Measurements from ENCODE around the gene SCARB1.

SCARB1 gene

DNA sequence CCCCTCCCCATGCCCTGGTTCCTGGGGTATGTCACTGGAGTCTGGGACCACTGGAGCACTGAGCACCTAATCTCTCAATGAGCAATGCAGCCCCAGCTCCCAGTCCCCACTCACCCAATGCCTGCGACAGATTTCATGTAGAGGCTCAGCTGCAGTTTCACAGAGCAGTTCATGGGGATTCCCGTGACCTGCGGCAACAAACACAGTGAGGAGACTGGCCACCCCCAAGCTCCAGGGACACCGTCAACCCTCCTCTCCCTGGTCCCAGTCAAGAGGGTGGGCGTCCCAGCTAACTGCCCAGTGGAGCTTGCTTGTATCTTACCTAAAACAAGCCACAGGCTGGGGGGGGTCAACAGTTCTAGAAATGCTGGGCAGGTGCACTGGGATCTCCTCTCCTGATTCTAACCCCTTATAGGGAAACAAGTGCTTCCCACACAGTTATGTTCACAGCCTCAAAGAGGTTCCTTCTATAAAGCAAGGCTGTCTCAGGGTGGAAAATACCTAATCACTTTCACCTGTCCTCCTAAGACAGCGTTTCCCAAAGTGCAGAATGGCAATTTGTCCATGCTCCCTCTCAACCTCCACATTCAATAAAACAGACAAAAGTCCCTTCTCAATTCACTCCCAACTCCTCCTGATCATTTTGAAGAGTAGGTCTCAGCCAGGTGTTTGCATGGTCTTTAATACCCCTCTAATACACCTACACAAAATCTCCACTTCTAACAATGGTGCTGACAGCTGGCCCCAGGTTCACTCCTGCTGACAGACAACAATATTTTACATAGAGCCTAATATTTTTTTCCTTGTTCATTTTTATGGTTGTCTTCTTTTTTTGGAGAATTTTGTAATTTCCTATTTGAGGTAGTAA, 68.3 kb downstream of the SCARB1 start:
- Histone ChIP-seq H3K9ac (ENCODE audit: low read depth, low read length) (no peak overlapping the region), H2AFZ (ENCODE audit: low read depth, low read length) (no peak overlapping the region), H3K4me1 (ENCODE audit: insufficient read depth, low read length) (no peaks in the 10 kb centered on the region), H4K20me1 (ENCODE audit: insufficient read depth, low read length) (no peaks in the 10 kb centered on the region), H3K4me2 (ENCODE audit: insufficient read depth, low read length) (no peak overlapping the region), H3K9me3 (ENCODE audit: insufficient read depth, low read length, severe bottlenecking) (no peaks in the 10 kb centered on the region), H3K27me3 (ENCODE audit: insufficient read depth, low read length, poor library complexity) (no peaks in the 10 kb centered on the region), H3K79me2 (ENCODE audit: insufficient read depth, low read length) (no peaks in the 10 kb centered on the region), H3K27ac (ENCODE audit: low read length) (no peak overlapping the region), H3K36me3 (ENCODE audit: insufficient read depth, low read length) (peaks cover 57% of the 10 kb centered on the region), H3K4me3 (ENCODE audit: low read depth in 1 of 2, low read length in 2 of 2) (no peak overlapping the region)
- DNase-seq, result no peak
- no peak for ATAC-seq (ENCODE audit: insufficient read depth, low read depth)
- TF ChIP-seq CTCF (IDR thresholded peaks at IDR 0.05; ENCODE audit: borderline replicate concordance, extremely low read depth, low read length, poor library complexity, severe bottlenecking) (no peak), EZH2 (IDR thresholded peaks at IDR 0.05; ENCODE audit: borderline replicate concordance, low read depth, low read length, severe bottlenecking) (no peak)

DNA sequence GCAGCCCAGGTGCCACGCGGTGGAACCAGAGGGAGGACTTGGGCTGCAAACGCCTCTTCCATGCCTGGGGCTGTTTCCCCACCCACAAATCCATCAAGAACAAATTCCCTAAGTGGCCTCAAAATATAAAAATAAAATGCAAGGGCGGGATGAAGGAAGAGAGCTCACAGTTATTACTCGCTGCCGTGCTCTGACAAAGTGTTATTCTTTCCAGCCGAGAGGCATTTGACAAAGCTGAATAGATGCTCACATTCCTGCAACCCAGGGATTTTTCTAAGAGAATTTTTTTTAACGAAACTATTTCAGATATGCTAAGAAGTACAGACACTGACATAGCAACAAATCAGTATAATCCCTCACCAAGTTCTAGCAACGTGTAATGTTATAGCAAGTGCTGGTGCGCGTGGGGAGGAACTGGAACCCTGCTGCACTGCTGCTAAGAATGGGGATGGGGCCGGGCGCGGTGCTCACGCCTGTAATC, 70.7 kb downstream of the SCARB1 start:
- DNase-seq (no peak), ATAC-seq (ENCODE audit: insufficient read depth, low read depth) (no peak)
- Histone ChIP-seq H3K9me3 (ENCODE audit: insufficient read depth, low read length, severe bottlenecking) (no peaks in the 10 kb centered on the region), H3K27ac (ENCODE audit: low read length) (no peak overlapping the region), H3K27me3 (ENCODE audit: insufficient read depth, low read length, poor library complexity) (no peaks in the 10 kb centered on the region), H3K4me2 (ENCODE audit: insufficient read depth, low read length) (no peak overlapping the region), H3K9ac (ENCODE audit: low read depth, low read length) (no peak overlapping the region), H3K4me3 (ENCODE audit: low read depth in 1 of 2, low read length in 2 of 2) (no peak overlapping the region), H3K79me2 (ENCODE audit: insufficient read depth, low read length) (no peaks in the 10 kb centered on the region), H4K20me1 (ENCODE audit: insufficient read depth, low read length) (no peaks in the 10 kb centered on the region), H2AFZ (ENCODE audit: low read depth, low read length) (no peak overlapping the region), H3K36me3 (ENCODE audit: insufficient read depth, low read length) (peaks cover 54% of the 10 kb centered on the region), H3K4me1 (ENCODE audit: insufficient read depth, low read length) (no peaks in the 10 kb centered on the region)
- no peak for TF ChIP-seq CTCF (IDR thresholded peaks at IDR 0.05; ENCODE audit: borderline replicate concordance, extremely low read depth, low read length, poor library complexity, severe bottlenecking)
- TF ChIP-seq EZH2 (IDR thresholded peaks at IDR 0.05; ENCODE audit: borderline replicate concordance, low read depth, low read length, severe bottlenecking), result no peak

DNA sequence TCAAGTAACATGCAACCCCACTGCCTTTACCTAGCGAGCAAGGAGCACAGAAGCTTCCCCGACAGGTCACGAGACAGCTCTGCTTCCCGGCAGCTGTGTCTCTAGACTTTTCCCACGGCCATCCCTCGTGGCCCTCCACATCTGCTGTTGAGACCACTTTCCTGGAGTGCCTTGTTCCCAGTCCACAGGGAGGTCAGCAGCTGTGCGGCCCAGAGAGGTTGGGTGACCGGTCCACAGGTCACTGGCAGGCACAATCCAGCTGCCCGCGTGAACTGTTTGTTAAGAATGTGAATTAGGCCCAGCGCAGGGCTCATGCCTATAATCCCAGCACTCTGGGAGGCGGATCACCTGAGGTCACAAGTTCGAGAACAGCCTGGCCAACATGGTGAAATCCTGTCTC, 71.5 kb downstream of the SCARB1 start:
- no peak overlapping the region for H3K4me3 ChIP-seq (ENCODE audit: low read depth in 1 of 2, low read length in 2 of 2)
- no peaks in the 10 kb centered on the region for H3K79me2 ChIP-seq (ENCODE audit: insufficient read depth, low read length)
- ATAC-seq (ENCODE audit: insufficient read depth, low read depth), result no peak
- no peak overlapping the region for H2AFZ ChIP-seq (ENCODE audit: low read depth, low read length)
- H3K36me3 ChIP-seq (ENCODE audit: insufficient read depth, low read length), result peaks cover 49% of the 10 kb centered on the region
- TF ChIP-seq EZH2 (IDR thresholded peaks at IDR 0.05; ENCODE audit: borderline replicate concordance, low read depth, low read length, severe bottlenecking) (no peak), CTCF (IDR thresholded peaks at IDR 0.05; ENCODE audit: borderline replicate concordance, extremely low read depth, low read length, poor library complexity, severe bottlenecking) (no peak)
- H4K20me1 ChIP-seq (ENCODE audit: insufficient read depth, low read length), result no peaks in the 10 kb centered on the region
- H3K27me3 ChIP-seq (ENCODE audit: insufficient read depth, low read length, poor library complexity), result no peaks in the 10 kb centered on the region
- no peak overlapping the region for H3K9ac ChIP-seq (ENCODE audit: low read depth, low read length)
- no peak overlapping the region for H3K27ac ChIP-seq (ENCODE audit: low read length)
- no peaks in the 10 kb centered on the region for H3K9me3 ChIP-seq (ENCODE audit: insufficient read depth, low read length, severe bottlenecking)
- H3K4me1 ChIP-seq (ENCODE audit: insufficient read depth, low read length), result no peaks in the 10 kb centered on the region
- H3K4me2 ChIP-seq (ENCODE audit: insufficient read depth, low read length), result no peak overlapping the region
- no peak for DNase-seq

All from DND-41 (cell line).